GM12891 (cell line): ENCODE measurements around the gene NLRP9.

Experiments
- DNase-seq: peaks from one replicate; pipeline ENCODE4 v3.0.0; 2011; ENCODE audit warnings: low spot score; ENCODE audit not compliant: insufficient read length
- FAIRE-seq: peaks from 2 replicates; lab custom pipeline; 2011; peaks lifted over from hg19 to GRCh38; lab: Jason Lieb, UNC
- PAX5 ChIP-seq: IDR thresholded peaks from 2 replicates; pipeline ENCODE4 v1.6.1; 2011; ENCODE audit warnings: low read length, moderate library complexity, mild to moderate bottlenecking; ENCODE audit not compliant: insufficient read depth, severe bottlenecking
- POLR2A ChIP-seq: IDR thresholded peaks from 2 replicates; pipeline ENCODE4 v1.6.1; 2011; ENCODE audit warnings: low read depth, low read length, control low read depth
- POLR2AphosphoS5 ChIP-seq: IDR thresholded peaks from 2 replicates; pipeline ENCODE4 v1.6.1; 2011; ENCODE audit warnings: low read depth, low read length, control low read depth
- POU2F2 ChIP-seq: IDR thresholded peaks from 2 replicates; pipeline ENCODE4 v1.6.1; 2011; ENCODE audit warnings: low read depth, mild to moderate bottlenecking, control low read depth, low read length, moderate library complexity
- SPI1 ChIP-seq: IDR thresholded peaks from 2 replicates; pipeline ENCODE4 v1.6.1; 2011; ENCODE audit warnings: low read depth, low read length, control low read depth
- TAF1 ChIP-seq: IDR thresholded peaks from 2 replicates; pipeline ENCODE4 v1.6.1; 2011; ENCODE audit warnings: low read depth, low read length, control low read depth

The NLRP9 gene

GRCh38 chr19:55675661-55676354 lies 62.4 kb downstream of the NLRP9 start:
- TF ChIP-seq PAX5 (no peak), SPI1 (no peak), TAF1 (no peak), POLR2A (no peak), POLR2AphosphoS5 (no peak), POU2F2 (no peak)
- no peak for DNase-seq
- peak; percentile 45 for FAIRE-seq

DNA sequence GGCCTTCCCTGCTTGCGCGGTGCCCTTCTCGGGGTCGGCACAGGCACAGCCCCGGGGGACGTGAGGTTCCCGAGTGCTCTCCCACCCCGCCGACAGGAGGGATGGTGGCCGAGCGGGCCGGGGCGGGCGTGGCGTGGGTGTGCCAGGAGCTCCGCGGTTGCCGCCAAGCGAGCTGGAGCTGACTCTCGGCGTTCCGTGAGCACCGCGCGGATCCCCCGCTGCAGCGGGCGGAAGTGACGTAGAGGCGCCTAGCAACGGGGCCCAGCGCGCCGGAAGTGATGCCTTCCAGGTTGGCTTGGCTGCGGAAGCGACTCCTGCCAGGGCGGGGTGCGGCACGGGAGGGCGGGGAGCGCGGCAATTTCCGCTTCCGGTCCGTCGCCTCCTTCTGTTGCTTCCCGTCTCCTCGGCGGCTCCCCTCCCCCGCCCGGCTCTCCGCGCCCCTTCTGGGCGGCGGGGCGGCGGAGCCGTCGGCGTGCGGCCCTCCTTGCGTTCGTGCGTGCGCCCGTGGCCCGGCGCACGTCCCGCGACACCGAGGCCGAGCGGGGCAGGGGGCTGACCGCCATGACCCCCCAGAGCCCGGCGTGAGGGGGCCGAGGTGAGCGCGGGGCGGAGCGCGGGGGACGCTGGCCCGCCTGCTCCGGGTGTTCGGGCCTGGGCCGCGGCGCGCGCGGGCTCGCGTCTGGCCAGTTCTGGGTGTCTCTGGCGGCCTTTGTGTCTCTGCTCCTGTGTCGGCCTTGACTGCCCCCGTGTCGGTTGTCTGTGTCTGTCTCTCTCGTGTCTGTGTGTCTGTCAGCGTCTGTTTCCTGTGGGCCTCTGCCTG lies 63.2 kb downstream of the NLRP9 start, which contains the start of gene EPN1:
TSS of gene EPN1 (plus strand) at position 386 of the 820 bp plus-strand sequence. CDS start 3,402 bp downstream, outside the sequence.
- TF ChIP-seq POLR2A = peak; percentile 80
- TF ChIP-seq TAF1 = 0 out of 2 replicates have a peak, but pooled peaks have one; percentile 18
- TF ChIP-seq PAX5 = peak; percentile 0
- TF ChIP-seq POU2F2 = peak; percentile 84; the same call in 1 of the 2 replicates
- peak; percentile 54 for TF ChIP-seq SPI1
- TF ChIP-seq POLR2AphosphoS5 = peak; percentile 86
- FAIRE-seq = peak; percentile 98
- DNase-seq = peak; percentile 99

- FAIRE-seq = no peak
- no peak for DNase-seq
- no peak for TF ChIP-seq POLR2AphosphoS5
- TF ChIP-seq POLR2A = no peak
- TF ChIP-seq TAF1 = no peak
- no peak for TF ChIP-seq PAX5
- no peak for TF ChIP-seq POU2F2
- TF ChIP-seq SPI1 = no peak
Measured at GRCh38 chr19:55674459-55674840, 63.8 kb downstream of the NLRP9 start.

- no peak for DNase-seq
- no peak for TF ChIP-seq TAF1
- no peak for TF ChIP-seq POLR2AphosphoS5
- TF ChIP-seq SPI1 = no peak
- TF ChIP-seq POU2F2 = no peak
- TF ChIP-seq PAX5 = no peak
- no peak for TF ChIP-seq POLR2A
- no peak for FAIRE-seq
Measured at GRCh38 chr19:55673889-55674288, 64.3 kb downstream of the NLRP9 start.

- TF ChIP-seq POLR2A (no peak), POLR2AphosphoS5 (no peak), POU2F2 (no peak), TAF1 (no peak), SPI1 (no peak), PAX5 (no peak)
- FAIRE-seq (no peak), DNase-seq (no peak)
Measured at GRCh38 chr19:55673465-55673864, 64.7 kb downstream of the NLRP9 start.

GRCh38 chr19:55672418-55672817 lies 65.8 kb downstream of the NLRP9 start:
- no peak for DNase-seq
- no peak for FAIRE-seq

GRCh38 chr19:55671054-55671378 lies 67.2 kb downstream of the NLRP9 start:
- no peak for TF ChIP-seq POLR2A
- no peak for TF ChIP-seq POU2F2
- TF ChIP-seq PAX5 = no peak
- TF ChIP-seq SPI1 = no peak
- TF ChIP-seq TAF1 = no peak
- no peak for TF ChIP-seq POLR2AphosphoS5
- FAIRE-seq = no peak

More at GRCh38 chr19:55672418-55672817, 65.8 kb downstream of the NLRP9 start:
- no peak for TF ChIP-seq PAX5
- TF ChIP-seq TAF1 = no peak
- no peak for TF ChIP-seq POLR2A
- no peak for TF ChIP-seq POLR2AphosphoS5
- TF ChIP-seq POU2F2 = no peak
- no peak for TF ChIP-seq SPI1

DNA sequence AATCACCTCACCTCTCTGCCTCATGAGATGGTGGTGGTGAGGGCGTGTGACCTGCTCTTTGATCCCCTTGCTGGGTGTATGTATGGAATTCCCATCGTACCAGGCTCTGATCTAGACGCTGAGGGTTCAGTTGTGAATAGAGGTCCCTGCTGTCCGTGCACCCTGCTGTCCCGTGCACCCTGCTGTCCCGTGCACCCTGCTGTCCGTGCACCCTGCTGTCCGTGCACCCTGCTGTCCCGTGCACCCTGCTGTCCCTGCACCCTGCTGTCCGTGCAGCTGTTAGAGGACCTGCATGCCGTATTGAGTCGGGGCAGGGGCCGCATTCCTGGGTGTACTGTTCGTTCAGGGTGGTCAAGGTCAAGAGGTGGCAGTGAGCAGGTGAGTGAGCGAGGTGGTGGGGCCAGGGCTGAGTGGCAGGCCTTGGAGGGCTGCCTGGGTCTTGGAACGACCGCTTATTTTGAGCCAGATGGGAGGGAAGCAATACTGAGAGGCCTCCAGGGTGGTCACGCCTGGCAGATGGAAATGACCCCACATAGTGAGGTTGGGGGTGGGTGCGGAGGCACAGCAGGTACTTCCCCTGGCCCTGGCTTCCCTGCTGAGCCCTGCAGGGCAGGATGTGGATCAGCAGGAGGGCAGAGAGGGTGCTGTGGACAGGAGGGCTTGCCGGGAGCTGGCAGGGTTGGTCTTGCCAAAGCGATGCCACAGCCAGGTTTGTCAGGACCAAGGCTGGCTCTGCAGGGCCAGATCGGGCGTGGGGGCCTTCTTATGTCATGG lies 67.7 kb downstream of the NLRP9 start:
- FAIRE-seq (peak; percentile 83), DNase-seq (no peak)

More at GRCh38 chr19:55671054-55671378, 67.2 kb downstream of the NLRP9 start:
- no peak for DNase-seq

More for the DNA sequence above, 67.7 kb downstream of the NLRP9 start:
- TF ChIP-seq POLR2A (no peak), SPI1 (no peak), TAF1 (no peak), PAX5 (no peak), POLR2AphosphoS5 (no peak), POU2F2 (no peak)
